GM18508 (cell line): ENCODE data around the gene NUP62.
"Not testable (repeated sequence)": the region's sequence is repeated elsewhere in the genome, so short reads cannot be mapped to it uniquely, and the experiment has no call there.

ENCODE experiments used
- ATAC-seq: cut with Tn5 transposase; IDR thresholded peaks from one replicate; pipeline ENCODE4 v1.9.1; 2021; ENCODE audit warnings: moderate number of reproducible peaks; ENCODE audit not compliant: insufficient read depth, unreplicated experiment

The NUP62 gene

GRCh38 chr19:49952906-49953305 is 23.6 kb upstream of the NUP62 start:
- no peak for ATAC-seq

- ATAC-seq, result no peak
Observed at GRCh38 chr19:49952479-49952836, 23.2 kb upstream of the NUP62 start.

GRCh38 chr19:49951806-49952478 is 22.6 kb upstream of the NUP62 start:
- no peak for ATAC-seq

GRCh38 chr19:49950956-49951526 is 21.7 kb upstream of the NUP62 start:
- no peak for ATAC-seq

- no peak for ATAC-seq
Observed at GRCh38 chr19:49950590-49950948, 21.3 kb upstream of the NUP62 start.

- ATAC-seq, result no peak
Observed at GRCh38 chr19:49949742-49950589, 20.7 kb upstream of the NUP62 start.

- no peak for ATAC-seq
Observed at GRCh38 chr19:49946415-49946814, 17.1 kb upstream of the NUP62 start.

GRCh38 chr19:49944567-49944966 is 15.3 kb upstream of the NUP62 start:
- not testable (repeated sequence) for ATAC-seq

GRCh38 chr19:49940482-49940791 is 11.1 kb upstream of the NUP62 start:
- ATAC-seq, result no peak

- ATAC-seq, result no peak
Observed at GRCh38 chr19:49939721-49940481, 10.6 kb upstream of the NUP62 start.

GRCh38 chr19:49938662-49939061 is 9.4 kb upstream of the NUP62 start:
- no peak for ATAC-seq

- no peak for ATAC-seq
Observed at GRCh38 chr19:49937750-49938381, 8.6 kb upstream of the NUP62 start.

GRCh38 chr19:49936549-49936948 is 7.2 kb upstream of the NUP62 start:
- ATAC-seq, result no peak

- no peak for ATAC-seq
Observed at GRCh38 chr19:49933643-49934042, 4.3 kb upstream of the NUP62 start.

GRCh38 chr19:49932731-49933131 is 3.4 kb upstream of the NUP62 start:
- no peak for ATAC-seq

GRCh38 chr19:49932041-49932451 is 2.7 kb upstream of the NUP62 start:
- no peak for ATAC-seq

GRCh38 chr19:49931293-49932040 is 2.2 kb upstream of the NUP62 start:
- ATAC-seq, result no peak

- no peak for ATAC-seq
Observed at GRCh38 chr19:49930483-49931011, 1.2 kb upstream of the NUP62 start.

- peak; percentile 40 for ATAC-seq
Observed at GRCh38 chr19:49929611-49930482, 543 bp upstream of the NUP62 start.
